A673 (cell line): ENCODE results near the gene MIS12.

Source experiments
- CTCF ChIP-seq: fragments of 300-800, 200-600 bp; sonication (generic); conservative IDR thresholded peaks from 2 replicates; pipeline ENCODE4 v1.5.1; 2017; ENCODE audit warnings: low read depth, mild to moderate bottlenecking, antibody characterized with exemption, low read length, moderate library complexity, mixed read lengths
- EZH2 ChIP-seq: fragments of 200-600 bp; sonication (generic); IDR thresholded peaks from 2 replicates; pipeline ENCODE4 v1.6.1; 2017; ENCODE audit warnings: borderline replicate concordance, low read depth, mild to moderate bottlenecking, mixed read lengths, antibody characterized with exemption, low read length; ENCODE audit not compliant: poor library complexity, severe bottlenecking

- TF ChIP-seq CTCF (no peak), EZH2 (no peak)
These were observed 18.9 kb upstream of the MIS12 start for GRCh38 chr17:5467416-5467815.
